Sigmoid colon (tissue), 4 donors: ENCODE measurements around the gene MOB3B.

Experiments used
- EP300 ChIP-seq, 4 donors: sonication (generic); formaldehyde crosslinking; IDR thresholded peaks; one replicate each; pipeline ENCODE4 v1.6.1; 2017; ENCODE audit warnings: antibody characterized with exemption in 4 of 4
- POLR2A ChIP-seq, 2 donors: fragments of 450-650 bp; IDR thresholded peaks; one replicate each; pipeline ENCODE4 v1.6.1; 2016; ENCODE audit warnings: antibody characterized with exemption in 2 of 2, mild to moderate bottlenecking in 2 of 2, moderate library complexity in 2 of 2
- POLR2AphosphoS5 ChIP-seq, 4 donors: sonication (generic); formaldehyde crosslinking; IDR thresholded peaks; one replicate each; pipeline ENCODE4 v1.6.1; 2017; ENCODE audit warnings: antibody characterized with exemption in 4 of 4
- TF ChIP-seq, protein P1 (sequence below), 4 experiments: fragments of 450-650 bp in 3 of 4; fragments of 200-600 bp in 1 of 4; IDR thresholded peaks; one replicate each; pipeline ENCODE4 v1.5.1; 2016 to 2019; ENCODE audit warnings: antibody characterized with exemption in 4 of 4, mild to moderate bottlenecking in 3 of 4, moderate library complexity in 2 of 4

DNA sequence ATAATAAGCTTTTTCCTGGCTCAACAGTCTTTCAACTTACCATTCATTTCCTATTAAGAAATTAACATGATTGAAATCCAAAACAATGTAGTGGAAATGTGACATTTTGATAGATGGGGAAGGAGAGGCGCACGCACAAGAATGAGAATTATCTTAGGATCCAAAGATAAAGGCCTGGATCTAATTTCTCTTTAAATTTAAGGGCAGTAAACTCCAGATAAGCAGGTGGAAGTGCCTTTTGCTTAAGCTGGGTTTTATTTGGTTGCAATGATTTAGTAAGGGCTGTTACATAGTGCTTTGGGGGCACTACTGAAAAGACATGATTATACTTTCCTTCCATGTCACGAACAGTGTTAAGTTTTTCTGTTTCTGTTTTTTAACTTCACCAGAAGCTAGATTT lies 250.0 kb downstream of the MOB3B start:
- TF ChIP-seq, protein P1, sequence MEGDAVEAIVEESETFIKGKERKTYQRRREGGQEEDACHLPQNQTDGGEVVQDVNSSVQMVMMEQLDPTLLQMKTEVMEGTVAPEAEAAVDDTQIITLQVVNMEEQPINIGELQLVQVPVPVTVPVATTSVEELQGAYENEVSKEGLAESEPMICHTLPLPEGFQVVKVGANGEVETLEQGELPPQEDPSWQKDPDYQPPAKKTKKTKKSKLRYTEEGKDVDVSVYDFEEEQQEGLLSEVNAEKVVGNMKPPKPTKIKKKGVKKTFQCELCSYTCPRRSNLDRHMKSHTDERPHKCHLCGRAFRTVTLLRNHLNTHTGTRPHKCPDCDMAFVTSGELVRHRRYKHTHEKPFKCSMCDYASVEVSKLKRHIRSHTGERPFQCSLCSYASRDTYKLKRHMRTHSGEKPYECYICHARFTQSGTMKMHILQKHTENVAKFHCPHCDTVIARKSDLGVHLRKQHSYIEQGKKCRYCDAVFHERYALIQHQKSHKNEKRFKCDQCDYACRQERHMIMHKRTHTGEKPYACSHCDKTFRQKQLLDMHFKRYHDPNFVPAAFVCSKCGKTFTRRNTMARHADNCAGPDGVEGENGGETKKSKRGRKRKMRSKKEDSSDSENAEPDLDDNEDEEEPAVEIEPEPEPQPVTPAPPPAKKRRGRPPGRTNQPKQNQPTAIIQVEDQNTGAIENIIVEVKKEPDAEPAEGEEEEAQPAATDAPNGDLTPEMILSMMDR (IDR thresholded peaks at IDR 0.05) = no peak
- no peak for TF ChIP-seq EP300 (IDR thresholded peaks at IDR 0.05)
- no peak for TF ChIP-seq POLR2AphosphoS5 (IDR thresholded peaks at IDR 0.05)
- no peak for TF ChIP-seq POLR2A (IDR thresholded peaks at IDR 0.05)
